ENCODE results near the gene RHCE. TPM values are rescaled to one million over a fixed set of nuclear protein-coding genes. Genes with fewer than 3 reads are reported as not detected.
"Not testable (repeated sequence)": the region's sequence is repeated elsewhere in the genome, so short reads cannot be mapped to it uniquely, and the experiment has no call there.

RHCE gene
- total and polyA plus RNA-seq, 9 of the 15 experiments (the other 6 are each of a cell fraction or from before 2014, with no cell fraction given) = 5.4 to 31.5 (median 12.6) TPM

GRCh38 chr1:25412872-25413623 lies 7.6 kb downstream of the RHCE start (continued):
- TF ChIP-seq CHAMP1 (IDR thresholded peaks at IDR 0.05) (peak; percentile 84), MEF2A (IDR thresholded peaks at IDR 0.05; ENCODE audit: control insufficient read depth, low read depth, low read length) (peak; percentile 18; the same call in 1 of the 2 replicates), SP1 (CRISPR knock-in tag; IDR thresholded peaks at IDR 0.05) (peak; percentile 76), TOE1 (IDR thresholded peaks at IDR 0.05; ENCODE audit: borderline replicate concordance) (0 out of 2 replicates have a peak, but pooled peaks have one; percentile 29), ZNF609 (CRISPR knock-in tag; IDR thresholded peaks at IDR 0.05; ENCODE audit: borderline replicate concordance) (peak; percentile 80; the same call in 1 of the 2 replicates), SMARCE1 (IDR thresholded peaks at IDR 0.05) (peak; percentile 94), MEF2D (tag; conservative IDR thresholded peaks at IDR 0.05; ENCODE audit: low read depth) (peak; percentile 78; the same call in 1 of the 2 replicates), ATF3 (IDR thresholded peaks at IDR 0.05) (peak; percentile 21; the same call in 1 of the 2 replicates), MAFF (IDR thresholded peaks at IDR 0.05; ENCODE audit: low read length) (0 out of 2 replicates have a peak, but pooled peaks have one; percentile 18), TBL1XR1 (IDR thresholded peaks at IDR 0.05; ENCODE audit: low read length in 2 of 2) (peak in 1 of 2 experiments; percentile 73; a peak in 2 of 4 replicates), KHSRP (IDR thresholded peaks at IDR 0.05) (peak; percentile 83), NFIC (IDR thresholded peaks at IDR 0.05) (peak; percentile 97), ZNF175 (CRISPR knock-in tag; IDR thresholded peaks at IDR 0.05; ENCODE audit: low read depth) (peak; percentile 86), NEUROD1 (IDR thresholded peaks at IDR 0.05; ENCODE audit: borderline replicate concordance, low read depth, low read length, partially characterized antibody) (peak; percentile 61), CBFA2T3 (IDR thresholded peaks at IDR 0.05) (peak; percentile 99), RBBP5 (IDR thresholded peaks at IDR 0.05; ENCODE audit: borderline replicate concordance, insufficient read depth, low read length, poor library complexity, severe bottlenecking) (peak; percentile 13), NCOR1 (IDR thresholded peaks at IDR 0.05) (peak; percentile 99)
- not testable (repeated sequence) for TF ChIP-seq TOE1 (CRISPR knock-in tag; IDR thresholded peaks at IDR 0.05; ENCODE audit: borderline replicate concordance, low read depth); ATF3 (CRISPR knock-in tag; conservative IDR thresholded peaks at IDR 0.05)

All from K562 (cell line).